Endothelial cell (in vitro differentiated cells): ENCODE results near the gene ZNF407. TPM values are rescaled to one million over a fixed set of nuclear protein-coding genes. Genes with fewer than 3 reads are reported as not detected.
"Not testable (repeated sequence)": the region's sequence is repeated elsewhere in the genome, so short reads cannot be mapped to it uniquely, and the experiment has no call there.

Experiments used
- DNase-seq: peaks from one replicate; pipeline ENCODE4 v3.0.0; 2021; ENCODE audit warnings: low spot score
- H3K27ac Mint-ChIP-seq: one replicate; pipeline ENCODE4 v1.8.0; 2021; ENCODE audit warnings: mixed read lengths, inconsistent platforms; ENCODE audit not compliant: unreplicated experiment
- H3K27me3 Mint-ChIP-seq: one replicate; pipeline ENCODE4 v1.8.0; 2021; ENCODE audit warnings: mild to moderate bottlenecking, moderate library complexity, mixed read lengths, inconsistent platforms; ENCODE audit not compliant: unreplicated experiment
- H3K36me3 Mint-ChIP-seq: one replicate; pipeline ENCODE4 v1.8.0; 2021; ENCODE audit warnings: mild to moderate bottlenecking, low read depth, mixed read lengths, inconsistent platforms; ENCODE audit not compliant: unreplicated experiment
- H3K4me1 Mint-ChIP-seq: one replicate; pipeline ENCODE4 v1.8.0; 2021; ENCODE audit warnings: mild to moderate bottlenecking, mixed read lengths, inconsistent platforms; ENCODE audit not compliant: unreplicated experiment
- H3K4me3 Mint-ChIP-seq: one replicate; pipeline ENCODE4 v1.8.0; 2021; ENCODE audit warnings: mild to moderate bottlenecking, mixed read lengths, inconsistent platforms; ENCODE audit not compliant: unreplicated experiment
- H3K9me3 Mint-ChIP-seq: one replicate; pipeline ENCODE4 v1.8.0; 2021; ENCODE audit warnings: mixed read lengths, inconsistent platforms; ENCODE audit not compliant: unreplicated experiment
- total RNA-seq: library from RNA; stranded (reverse); fragmentation: NEBNext Ultra II Directional; extraction: Animal tissue kit (Norgen Biotek cat#: 25700); gene quantifications from one replicate; pipeline ENCODE4 v1.2.1, GENCODE V29; 2021; ENCODE audit not compliant: unreplicated experiment
- TF ChIP-seq, protein P1 (sequence below): fragments of 200-600 bp; sonication (generic); IDR thresholded peaks from one replicate; pipeline ENCODE4 v1.5.0; 2021; ENCODE audit warnings: antibody characterized with exemption; ENCODE audit not compliant: unreplicated experiment

The ZNF407 gene
- total RNA-seq, 1 donor from 2014 or later = 16.8 TPM

DNA sequence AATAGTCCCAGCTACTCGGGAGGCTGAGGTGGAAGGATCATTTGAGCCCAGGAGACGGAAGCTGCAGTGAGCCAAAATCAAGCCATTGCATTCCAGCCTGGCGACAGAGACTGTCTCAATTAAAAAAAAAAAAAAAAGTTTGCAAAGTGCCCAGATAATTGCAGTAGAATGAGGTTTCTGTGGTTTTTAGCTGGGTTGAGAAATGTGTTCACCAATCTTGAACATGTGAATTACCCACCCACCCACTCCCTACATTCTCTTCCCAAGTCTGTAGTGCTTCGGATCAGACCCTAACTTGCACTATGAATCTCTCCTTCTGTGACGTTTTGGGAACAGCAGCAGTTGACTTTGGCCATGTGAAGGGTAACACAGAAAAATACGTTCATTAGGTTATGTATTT is 363.9 kb downstream of the ZNF407 start:
- no peak overlapping the region for H3K4me3 Mint-ChIP-seq
- no peaks in the 10 kb centered on the region for H3K36me3 Mint-ChIP-seq
- TF ChIP-seq, protein P1, sequence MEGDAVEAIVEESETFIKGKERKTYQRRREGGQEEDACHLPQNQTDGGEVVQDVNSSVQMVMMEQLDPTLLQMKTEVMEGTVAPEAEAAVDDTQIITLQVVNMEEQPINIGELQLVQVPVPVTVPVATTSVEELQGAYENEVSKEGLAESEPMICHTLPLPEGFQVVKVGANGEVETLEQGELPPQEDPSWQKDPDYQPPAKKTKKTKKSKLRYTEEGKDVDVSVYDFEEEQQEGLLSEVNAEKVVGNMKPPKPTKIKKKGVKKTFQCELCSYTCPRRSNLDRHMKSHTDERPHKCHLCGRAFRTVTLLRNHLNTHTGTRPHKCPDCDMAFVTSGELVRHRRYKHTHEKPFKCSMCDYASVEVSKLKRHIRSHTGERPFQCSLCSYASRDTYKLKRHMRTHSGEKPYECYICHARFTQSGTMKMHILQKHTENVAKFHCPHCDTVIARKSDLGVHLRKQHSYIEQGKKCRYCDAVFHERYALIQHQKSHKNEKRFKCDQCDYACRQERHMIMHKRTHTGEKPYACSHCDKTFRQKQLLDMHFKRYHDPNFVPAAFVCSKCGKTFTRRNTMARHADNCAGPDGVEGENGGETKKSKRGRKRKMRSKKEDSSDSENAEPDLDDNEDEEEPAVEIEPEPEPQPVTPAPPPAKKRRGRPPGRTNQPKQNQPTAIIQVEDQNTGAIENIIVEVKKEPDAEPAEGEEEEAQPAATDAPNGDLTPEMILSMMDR = no peak
- no peak overlapping the region for H3K27ac Mint-ChIP-seq
- peaks cover 2% of the 10 kb centered on the region for H3K27me3 Mint-ChIP-seq
- no peaks in the 10 kb centered on the region for H3K9me3 Mint-ChIP-seq
- peaks cover 4% of the 10 kb centered on the region for H3K4me1 Mint-ChIP-seq
- no peak for DNase-seq

DNA sequence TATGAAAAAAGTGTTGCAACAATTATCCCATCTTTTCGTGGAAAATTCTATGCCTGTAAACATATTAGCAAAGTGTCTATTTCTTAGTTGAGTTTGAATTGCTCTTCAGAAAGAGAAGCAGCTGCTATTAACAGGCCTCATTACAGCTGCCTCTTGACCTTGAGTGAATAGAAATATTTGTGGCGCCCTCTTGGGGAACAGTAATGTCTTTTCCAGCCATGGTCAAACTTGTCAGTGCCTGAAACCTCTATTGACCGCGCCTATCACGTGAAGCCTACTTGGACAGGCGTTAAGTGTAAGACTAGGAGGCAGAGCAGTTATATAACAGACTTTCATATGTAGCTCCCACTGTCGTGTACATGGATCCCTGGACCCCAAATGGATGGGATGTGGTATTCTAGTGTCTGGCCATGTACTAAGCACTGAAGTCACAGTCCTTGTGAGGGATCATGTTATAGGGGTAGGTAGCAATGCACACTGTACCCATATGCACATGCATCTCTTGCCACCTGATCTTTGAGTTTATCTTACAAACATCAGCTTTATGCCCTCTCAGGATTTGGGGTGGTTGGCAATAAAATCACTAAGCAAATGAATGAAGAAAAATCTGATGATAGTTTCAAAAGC is 366.3 kb downstream of the ZNF407 start:
- no peak overlapping the region for H3K27ac Mint-ChIP-seq
- TF ChIP-seq, protein P1 = peak; percentile 29
- H3K36me3 Mint-ChIP-seq = no peaks in the 10 kb centered on the region
- peaks cover 2% of the 10 kb centered on the region for H3K27me3 Mint-ChIP-seq
- no peaks in the 10 kb centered on the region for H3K9me3 Mint-ChIP-seq
- H3K4me3 Mint-ChIP-seq = no peak overlapping the region
- DNase-seq = peak; percentile 38
- peaks cover 4% of the 10 kb centered on the region for H3K4me1 Mint-ChIP-seq

DNA sequence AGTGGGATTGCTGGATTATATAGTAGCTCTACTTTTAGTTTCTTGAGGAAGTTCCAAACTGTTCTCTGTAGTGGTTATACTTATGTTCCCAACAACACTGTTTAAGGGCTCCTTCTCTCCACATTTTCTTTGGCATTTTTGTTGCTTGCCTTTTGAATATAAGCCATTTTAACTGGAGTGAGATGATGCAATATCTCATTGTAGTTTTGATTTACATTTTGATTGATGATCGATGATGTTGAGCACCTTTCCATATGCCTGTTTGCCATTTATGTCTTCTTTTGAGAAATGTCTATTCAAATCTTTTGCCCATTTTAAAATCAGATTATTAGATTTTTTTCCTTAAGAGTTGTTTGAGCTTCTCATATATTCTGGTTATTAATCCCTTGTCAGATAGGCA is 368.0 kb downstream of the ZNF407 start:
- Mint-ChIP-seq H3K9me3 (no peaks in the 10 kb centered on the region), H3K4me3 (no peak overlapping the region), H3K27ac (no peak overlapping the region), H3K27me3 (peaks cover 3% of the 10 kb centered on the region), H3K4me1 (peaks cover 4% of the 10 kb centered on the region), H3K36me3 (no peaks in the 10 kb centered on the region)
- DNase-seq = no peak
- TF ChIP-seq, protein P1 = no peak

DNA sequence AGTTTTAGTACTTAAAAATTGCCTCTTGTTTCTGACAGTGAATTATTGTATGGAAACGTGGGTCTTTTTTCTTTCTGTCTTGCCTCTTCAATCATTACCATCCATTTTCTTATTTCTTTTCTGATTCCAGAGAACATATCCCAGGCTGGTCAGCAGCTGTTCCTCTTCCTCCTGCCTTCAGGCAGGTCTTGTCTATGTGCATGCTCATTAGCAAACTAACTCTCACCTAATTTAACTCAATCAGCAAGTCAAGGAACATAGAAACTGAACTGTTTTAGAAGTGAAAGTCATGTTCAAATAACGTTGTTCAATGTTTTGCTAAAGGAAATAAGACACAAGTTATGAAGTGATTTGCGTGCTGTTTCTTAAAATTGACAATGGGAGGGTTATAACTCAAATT is 369.8 kb downstream of the ZNF407 start:
- H3K36me3 Mint-ChIP-seq = no peaks in the 10 kb centered on the region

DNA sequence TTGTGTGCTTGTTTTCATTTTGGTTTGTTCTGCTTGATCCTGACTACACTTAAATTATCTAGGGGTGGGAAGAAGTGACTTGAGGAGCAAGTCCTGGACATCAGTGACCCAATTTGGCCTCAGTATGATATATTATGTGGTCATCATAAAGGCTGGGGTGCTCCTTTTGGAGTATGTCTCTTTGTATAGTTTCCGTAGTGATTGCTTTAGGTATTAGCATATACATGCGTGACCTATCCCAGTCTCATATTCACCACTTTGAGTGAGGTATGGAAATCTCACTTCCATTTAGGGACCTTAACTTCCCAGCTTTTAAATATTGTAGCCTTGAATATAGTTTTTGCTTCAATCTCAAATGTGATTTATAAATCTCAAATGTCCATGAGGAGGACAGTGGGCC is 370.3 kb downstream of the ZNF407 start:
- Mint-ChIP-seq H3K27ac (no peak overlapping the region), H3K9me3 (no peaks in the 10 kb centered on the region), H3K4me1 (peaks cover 4% of the 10 kb centered on the region), H3K27me3 (peaks cover 3% of the 10 kb centered on the region), H3K36me3 (no peaks in the 10 kb centered on the region), H3K4me3 (no peak overlapping the region)
- no peak for DNase-seq
- TF ChIP-seq, protein P1 = no peak

More for the DNA sequence above, 369.8 kb downstream of the ZNF407 start:
- no peak for DNase-seq
- no peak overlapping the region for H3K4me3 Mint-ChIP-seq
- peaks cover 3% of the 10 kb centered on the region for H3K27me3 Mint-ChIP-seq
- TF ChIP-seq, protein P1 = no peak
- H3K27ac Mint-ChIP-seq = no peak overlapping the region
- H3K9me3 Mint-ChIP-seq = no peaks in the 10 kb centered on the region
- peaks cover 4% of the 10 kb centered on the region for H3K4me1 Mint-ChIP-seq

DNA sequence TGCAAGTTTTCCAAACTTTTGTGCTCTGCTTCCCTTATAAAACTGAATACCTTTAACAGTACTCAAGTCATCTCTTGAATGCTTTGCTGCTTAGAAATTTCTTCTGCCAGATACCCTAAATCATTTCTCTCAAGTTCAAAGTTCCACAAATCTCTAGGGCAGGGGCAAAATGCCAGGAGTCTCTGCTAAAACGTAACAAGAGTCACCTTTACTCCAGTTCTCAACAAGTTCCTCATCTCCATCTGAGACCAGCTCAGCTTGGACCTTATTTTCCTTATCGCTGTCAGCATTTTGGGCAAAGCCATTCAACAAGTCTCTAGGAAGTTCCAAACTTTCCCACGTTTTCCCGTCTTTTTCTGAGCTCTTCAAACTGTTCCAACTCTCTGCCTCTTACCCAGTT is 373.7 kb downstream of the ZNF407 start:
- H3K36me3 Mint-ChIP-seq, H3K27ac Mint-ChIP-seq, H3K27me3 Mint-ChIP-seq, DNase-seq, H3K9me3 Mint-ChIP-seq, H3K4me3 Mint-ChIP-seq, H3K4me1 Mint-ChIP-seq: not testable (repeated sequence)

DNA sequence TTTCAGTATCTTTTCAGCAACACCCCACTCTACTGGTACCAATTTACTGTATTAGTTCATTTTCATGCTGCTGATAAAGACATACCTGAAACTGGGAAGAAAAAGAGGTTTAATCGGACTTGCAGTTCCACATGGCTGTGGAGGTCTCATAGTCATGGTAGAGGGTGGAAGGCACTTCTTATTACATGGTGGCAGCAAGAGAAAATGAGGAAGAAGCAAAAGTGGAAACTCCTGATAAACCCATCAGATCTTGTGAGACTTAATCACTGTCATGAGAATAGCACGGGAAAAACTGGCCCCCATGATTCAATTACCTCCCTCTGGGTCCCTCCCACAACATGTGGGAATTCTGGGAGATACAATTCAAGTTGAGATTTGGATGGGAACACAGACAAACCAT is 374.1 kb downstream of the ZNF407 start:
- not testable (repeated sequence) for H3K9me3 Mint-ChIP-seq, DNase-seq, H3K27ac Mint-ChIP-seq, H3K27me3 Mint-ChIP-seq, H3K36me3 Mint-ChIP-seq, H3K4me1 Mint-ChIP-seq, H3K4me3 Mint-ChIP-seq
